Common myeloid progenitor, CD34-positive (primary cell): ENCODE results near the gene TIMM44.

ENCODE experiments used
- CTCF ChIA-PET: fragments of 350-600 bp; sonication (Branson Sonifier 250); formaldehyde crosslinking; loops from one replicate; lab custom pipeline; 2021; ENCODE audit warnings: antibody characterized with exemption; lab: Charles Lee
- POLR2A ChIA-PET: fragments of 350-600 bp; sonication (Branson Sonifier 250); formaldehyde crosslinking; loops from one replicate; lab custom pipeline; 2021; ENCODE audit warnings: antibody characterized with exemption; lab: Charles Lee
- DNase-seq, 3 donors: peaks; one replicate each; pipeline versions ENCODE4 v3.0.0 to v3.0.0-alpha.2; 2013
- H3K27ac ChIP-seq, 2 experiments: 1 replicate in 1 of 2; 2 replicates in 1 of 2; pipeline ENCODE4 v1.7.0; 2013; ENCODE audit warnings: inconsistent platforms in 2 of 2, low read length in 2 of 2, mild to moderate bottlenecking in 2 of 2, low read depth in 1 of 2, moderate library complexity in 1 of 2; ENCODE audit not compliant: severe bottlenecking in 2 of 2, insufficient read depth in 1 of 2, poor library complexity in 1 of 2
- H3K27me3 ChIP-seq, 5 experiments: replicated peaks in 2 of 5; 1 replicate in 3 of 5; 2 replicates in 2 of 5; pipeline versions ENCODE4 v1.6.1 to v1.7.0; 2013; ENCODE audit warnings: low read length in 4 of 5, mild to moderate bottlenecking in 2 of 5, moderate library complexity in 2 of 5, inconsistent platforms in 1 of 5; ENCODE audit not compliant: insufficient read depth in 5 of 5, control insufficient read depth in 4 of 5
- H3K36me3 ChIP-seq, 4 experiments: 1 replicate in 2 of 4; 2 replicates in 2 of 4; pipeline versions ENCODE4 v1.6.1 to v1.7.0; 2013; ENCODE audit warnings: low read length in 3 of 4, control low read depth in 1 of 4, mild to moderate bottlenecking in 1 of 4; ENCODE audit not compliant: control insufficient read depth in 4 of 4, insufficient read depth in 4 of 4
- H3K4me1 ChIP-seq, 4 experiments: 1 replicate in 3 of 4; 2 replicates in 1 of 4; pipeline versions ENCODE4 v1.6.1 to v1.7.1; 2013; ENCODE audit warnings: low read length in 3 of 4, mild to moderate bottlenecking in 3 of 4, control low read depth in 1 of 4, inconsistent platforms in 1 of 4, moderate library complexity in 1 of 4; ENCODE audit not compliant: control insufficient read depth in 4 of 4, insufficient read depth in 4 of 4; ENCODE audit errors: control extremely low read depth in 1 of 4
- H3K4me3 ChIP-seq, 7 experiments: 1 replicate in 4 of 7; 2 replicates in 3 of 7; pipeline versions ENCODE4 v1.5.1 to v1.7.0; 2013; ENCODE audit warnings: mild to moderate bottlenecking in 7 of 7, low read length in 6 of 7, moderate library complexity in 6 of 7, inconsistent platforms in 2 of 7, low read depth in 2 of 7, control low read depth in 1 of 7; ENCODE audit not compliant: insufficient read depth in 4 of 7, control insufficient read depth in 1 of 7; ENCODE audit errors: extremely low read depth in 1 of 7
- H3K9me3 ChIP-seq, 5 experiments: 1 replicate in 4 of 5; 2 replicates in 1 of 5; pipeline versions ENCODE4 v1.6.1 to v1.7.1; 2013; ENCODE audit warnings: low read length in 4 of 5, mild to moderate bottlenecking in 2 of 5, inconsistent platforms in 1 of 5, low read depth in 1 of 5, moderate library complexity in 1 of 5; ENCODE audit not compliant: control insufficient read depth in 4 of 5, insufficient read depth in 2 of 5; ENCODE audit errors: control extremely low read depth in 1 of 5
- WGBS: methylation state at CpG from one replicate; pipeline ENCODE4 v1.1.5; 2013; ENCODE audit not compliant: insufficient coverage; 5-methylcytosine and 5-hydroxymethylcytosine counted together

The TIMM44 gene

GRCh38 chr19:7981199-7981598, 37.7 kb upstream of the TIMM44 start:
- Histone ChIP-seq H3K9me3 (no peaks in the 10 kb centered on the region), H3K36me3 (peaks cover 5 to 97% (median 69%) of the 10 kb centered on the region in 4 experiments), H3K4me3 (no peak overlapping the region), H3K27me3 (no peaks in the 10 kb centered on the region), H3K4me1 (no peaks in the 10 kb centered on the region), H3K27ac (no peak overlapping the region)
- CTCF ChIA-PET: interaction anchor here (1.0 to 1.3 kb wide), 3 partner anchors 10 to 37 kb away, joined by 3 to 5 read pairs (median 4); partner anchors contain the start of gene TIMM44
- WGBS: 97% methylated on average over 5 of the region's 7 CpGs
- POLR2A ChIA-PET: no interaction called here
- DNase-seq: no peak

DNA sequence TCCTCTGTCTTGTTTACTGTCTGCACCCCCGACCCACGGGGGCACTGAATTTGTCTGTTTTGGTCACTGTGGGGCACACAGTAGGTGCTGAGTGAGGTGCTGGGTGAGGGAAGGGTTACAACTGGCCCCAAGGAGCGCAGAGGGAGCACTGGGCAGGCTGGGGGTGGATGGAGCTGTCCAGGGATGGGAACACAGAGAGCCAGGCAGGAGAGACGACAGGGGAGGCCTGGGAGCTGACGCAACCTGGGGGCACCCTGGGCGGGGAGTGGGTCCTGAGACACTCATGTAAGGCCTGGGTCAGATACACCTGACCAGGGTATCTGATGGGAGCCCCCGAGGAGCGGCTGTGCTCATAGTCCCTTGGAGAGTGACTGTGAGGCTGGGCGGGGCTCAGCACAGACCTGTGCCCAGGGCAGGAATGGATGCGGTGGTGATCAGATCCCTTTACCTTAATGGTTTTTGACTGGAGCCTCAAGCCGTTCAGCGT, 37.2 kb upstream of the TIMM44 start:
- Histone ChIP-seq H3K27ac (no peak overlapping the region), H3K27me3 (no peaks in the 10 kb centered on the region), H3K4me3 (no peak overlapping the region), H3K9me3 (no peaks in the 10 kb centered on the region), H3K4me1 (no peaks in the 10 kb centered on the region), H3K36me3 (peaks cover 5 to 91% (median 66%) of the 10 kb centered on the region in 4 experiments)
- 98% methylated on average over 10 of the region's 12 CpGs for WGBS
- POLR2A ChIA-PET: no interaction called here
- DNase-seq: no peak
- CTCF ChIA-PET: interaction anchor here (1.0 to 1.2 kb wide), 2 partner anchors 10 to 14 kb away, joined by 4 to 5 read pairs; no protein-coding TSS in a partner anchor

GRCh38 chr19:7980168-7980567, 36.7 kb upstream of the TIMM44 start:
- POLR2A ChIA-PET: no interaction called here
- WGBS: 96% methylated on average over 12 of the region's 13 CpGs
- Histone ChIP-seq H3K36me3 (peaks cover 7 to 89% (median 65%) of the 10 kb centered on the region in 4 experiments), H3K9me3 (no peaks in the 10 kb centered on the region), H3K27me3 (no peaks in the 10 kb centered on the region), H3K4me3 (no peak overlapping the region), H3K4me1 (no peaks in the 10 kb centered on the region), H3K27ac (no peak overlapping the region)
- CTCF ChIA-PET: interaction anchor here (1.2 to 1.5 kb wide), 2 partner anchors 9 to 18 kb away, joined by 4 to 5 read pairs; no protein-coding TSS in a partner anchor
- no peak for DNase-seq

GRCh38 chr19:7979559-7979958, 36.1 kb upstream of the TIMM44 start:
- H3K36me3 ChIP-seq: peaks cover 7 to 91% (median 65%) of the 10 kb centered on the region in 4 experiments
- DNase-seq: no peak
- 86% methylated on average over 7 of the region's 8 CpGs for WGBS
- H3K4me1 ChIP-seq: no peaks in the 10 kb centered on the region
- no peaks in the 10 kb centered on the region for H3K27me3 ChIP-seq
- ChIA-PET POLR2A (no interaction called here), CTCF (interaction anchor here (1.5 to 1.9 kb wide), 2 partner anchors 19 to 23 kb away, joined by 4 read pairs; no protein-coding TSS in a partner anchor)
- H3K27ac ChIP-seq: no peak overlapping the region
- no peaks in the 10 kb centered on the region for H3K9me3 ChIP-seq
- no peak overlapping the region for H3K4me3 ChIP-seq

DNA sequence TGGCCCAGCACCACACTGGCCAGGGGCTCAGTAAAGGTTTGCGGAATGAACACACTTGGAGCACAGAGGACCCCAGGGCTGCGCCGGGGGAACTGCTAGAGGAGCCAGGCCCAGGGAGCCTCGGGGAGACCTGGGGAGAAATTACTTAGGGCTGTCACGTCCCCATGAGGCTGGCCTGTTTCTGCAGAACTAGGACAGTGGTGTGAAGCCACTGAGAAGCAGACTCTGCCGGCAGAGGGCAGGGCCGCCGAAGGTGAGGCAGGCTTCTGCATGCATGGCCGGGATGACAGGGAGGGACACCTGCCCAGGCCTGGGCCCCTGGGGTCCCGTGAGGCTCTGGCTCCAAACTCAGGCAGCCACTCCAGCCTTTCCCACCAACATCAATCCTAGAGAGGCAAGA, 35.5 kb upstream of the TIMM44 start:
- Histone ChIP-seq H3K9me3 (no peaks in the 10 kb centered on the region), H3K27ac (no peak overlapping the region), H3K27me3 (no peaks in the 10 kb centered on the region), H3K4me1 (no peaks in the 10 kb centered on the region), H3K36me3 (peaks cover 7 to 91% (median 65%) of the 10 kb centered on the region in 4 experiments), H3K4me3 (no peak overlapping the region)
- 98% methylated on average over 10 of the region's 10 CpGs for WGBS
- CTCF ChIA-PET: interaction anchor here (1.5 to 1.9 kb wide), 2 partner anchors 19 to 23 kb away, joined by 4 read pairs; no protein-coding TSS in a partner anchor
- DNase-seq: no peak
- POLR2A ChIA-PET: no interaction called here

DNA sequence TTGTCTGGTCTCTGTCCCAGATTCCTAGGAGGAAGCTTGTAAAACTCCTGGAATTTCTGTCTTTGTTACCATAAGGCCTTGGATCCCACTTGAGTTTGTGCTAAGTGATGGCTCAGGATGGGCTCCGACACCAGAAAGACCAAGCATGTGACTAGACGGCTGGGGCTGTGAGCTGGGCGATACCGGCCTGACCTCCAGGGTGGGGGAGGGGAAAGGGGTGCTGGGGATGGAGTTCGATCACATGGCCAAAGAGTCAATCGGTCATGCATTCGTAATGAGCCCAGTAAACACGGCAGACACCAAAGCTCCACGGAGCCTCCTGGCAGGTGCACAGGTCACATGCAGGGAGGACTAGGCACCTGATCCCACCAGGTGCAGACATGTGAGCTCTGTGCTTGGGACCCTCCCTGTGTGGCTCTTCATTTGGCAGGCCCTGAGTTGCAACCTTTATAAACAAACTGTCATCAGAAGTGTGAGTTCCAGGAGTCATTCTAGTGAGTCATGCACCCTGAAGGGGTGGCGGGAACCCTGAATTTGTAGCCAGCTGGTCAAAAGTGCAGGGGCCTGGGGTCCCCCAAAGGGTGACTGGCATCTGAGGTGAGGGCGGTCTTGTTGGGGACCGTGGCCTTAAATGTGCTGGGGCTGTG, 34.8 kb upstream of the TIMM44 start:
- no peaks in the 10 kb centered on the region for H3K4me1 ChIP-seq
- H3K4me3 ChIP-seq: no peak overlapping the region
- ChIA-PET POLR2A (no interaction called here), CTCF (interaction anchor here (1.9 kb wide), 1 partner anchor 24 kb away, joined by 4 read pairs; no protein-coding TSS in a partner anchor)
- no peak for DNase-seq
- 100% methylated on average over 4 of the region's 12 CpGs for WGBS
- no peak overlapping the region for H3K27ac ChIP-seq
- no peaks in the 10 kb centered on the region for H3K9me3 ChIP-seq
- no peaks in the 10 kb centered on the region for H3K27me3 ChIP-seq
- peaks cover 7 to 91% (median 65%) of the 10 kb centered on the region in 4 experiments for H3K36me3 ChIP-seq

DNA sequence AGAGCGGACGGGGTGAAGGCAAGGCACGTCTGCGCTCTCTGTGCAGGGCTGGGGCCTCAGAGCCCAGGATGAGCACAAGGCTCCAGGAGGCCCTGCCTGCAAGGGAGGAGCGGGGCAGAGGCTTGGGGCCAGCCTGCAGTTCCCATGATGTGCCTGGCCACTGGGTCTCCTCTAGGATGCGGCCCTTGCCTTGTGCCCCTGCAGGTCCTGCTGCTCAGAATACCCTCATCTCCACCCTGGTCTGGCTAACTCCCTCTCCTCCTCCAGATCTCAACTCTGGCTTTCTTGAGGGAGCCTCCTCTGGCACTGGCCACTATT, 34.2 kb upstream of the TIMM44 start:
- Histone ChIP-seq H3K4me1 (no peaks in the 10 kb centered on the region), H3K27me3 (no peaks in the 10 kb centered on the region), H3K27ac (no peak overlapping the region), H3K36me3 (peaks cover 7 to 86% (median 60%) of the 10 kb centered on the region in 4 experiments), H3K9me3 (no peaks in the 10 kb centered on the region), H3K4me3 (no peak overlapping the region)
- POLR2A ChIA-PET: no interaction called here
- DNase-seq: no peak
- WGBS: 96% methylated on average over 5 of the region's 6 CpGs
- CTCF ChIA-PET: interaction anchor here (1.9 kb wide), 1 partner anchor 24 kb away, joined by 4 read pairs; no protein-coding TSS in a partner anchor
